OCI-LY7 (cell line): ENCODE data around the gene OASL. TPM values are rescaled to one million over a fixed set of nuclear protein-coding genes. Genes with fewer than 3 reads are reported as not detected.

Source experiments
- BruUV-seq: library from RNA; stranded (reverse); fragments of 400-500 nt; replicated peaks from 2 replicates; lab custom pipeline; 2021; lab: Mats Ljungman, UMichigan
- CTCF ChIA-PET: fragments of 300-600 bp; sonication (Branson Sonifier 250); formaldehyde crosslinking; loops from one replicate; lab custom pipeline; 2022; ENCODE audit warnings: antibody characterized with exemption; ENCODE audit not compliant: unreplicated experiment; lab: Charles Lee
- POLR2A ChIA-PET: fragments of 300-600 bp; sonication (Branson Sonifier 250); formaldehyde crosslinking; loops from one replicate; lab custom pipeline; 2022; ENCODE audit warnings: antibody characterized with exemption; lab: Charles Lee
- DNase-seq: peaks from one replicate; pipeline ENCODE4 v3.0.0-alpha.2; 2015; ENCODE audit warnings: low spot score
- H2AFZ ChIP-seq: fragments of 200-600 bp; sonication (generic), shearing (Covaris generic); 2 replicates; pipeline ENCODE4 v1.6.1; 2014; ENCODE audit warnings: mild to moderate bottlenecking, antibody characterized with exemption, low read length, moderate library complexity
- H3K27ac ChIP-seq: fragments of 200-600 bp; sonication (generic); 2 replicates; pipeline ENCODE4 v1.5.1; 2014; ENCODE audit warnings: mixed run types, low read depth, mild to moderate bottlenecking, moderate library complexity, low read length, inconsistent platforms; ENCODE audit not compliant: poor library complexity, severe bottlenecking
- H3K36me3 ChIP-seq: fragments of 200-600 bp; sonication (generic); 2 replicates; pipeline ENCODE4 v1.6.1; 2014; ENCODE audit warnings: mild to moderate bottlenecking, antibody characterized with exemption, low read length, moderate library complexity, mixed read lengths; ENCODE audit not compliant: insufficient read depth
- H3K4me1 ChIP-seq: fragments of 200-600 bp; sonication (generic); 2 replicates; pipeline ENCODE4 v1.5.1; 2014; ENCODE audit warnings: mild to moderate bottlenecking, low read length; ENCODE audit not compliant: insufficient read depth, poor library complexity, severe bottlenecking
- H3K4me2 ChIP-seq: fragments of 200-600 bp; sonication (generic); 2 replicates; pipeline ENCODE4 v1.6.1; 2014; ENCODE audit warnings: mild to moderate bottlenecking, low read length
- H3K4me3 ChIP-seq: fragments of 200-600 bp; sonication (generic); 2 replicates; pipeline ENCODE4 v1.5.1; 2014; ENCODE audit warnings: mild to moderate bottlenecking, low read depth, low read length; ENCODE audit not compliant: poor library complexity, severe bottlenecking
- H3K79me2 ChIP-seq: fragments of 200-600 bp; sonication (generic); 2 replicates; pipeline ENCODE4 v1.6.1; 2016; ENCODE audit warnings: low read depth, mild to moderate bottlenecking, low read length, moderate library complexity, mixed read lengths; ENCODE audit not compliant: insufficient read depth
- H3K9me2 ChIP-seq: fragments of 200-600 bp; sonication (generic); 2 replicates; pipeline ENCODE4 v1.6.1; 2016; ENCODE audit warnings: mild to moderate bottlenecking, low read length, mixed read lengths; ENCODE audit not compliant: insufficient read depth
- H3K9me3 ChIP-seq: fragments of 200-600 bp; sonication (generic); 2 replicates; pipeline ENCODE4 v1.6.1; 2014; ENCODE audit warnings: mild to moderate bottlenecking, mixed run types, low read length, mixed read lengths
- H4K20me1 ChIP-seq: fragments of 200-600 bp; sonication (generic); 2 replicates; pipeline ENCODE4 v1.6.1; 2014; ENCODE audit warnings: mild to moderate bottlenecking, antibody characterized with exemption, low read length, moderate library complexity, mixed read lengths; ENCODE audit not compliant: insufficient read depth
- CTCF ChIP-seq: fragments of 200-600 bp; sonication (generic); conservative IDR thresholded peaks from 2 replicates; pipeline ENCODE4 v1.5.1; 2014; ENCODE audit warnings: mild to moderate bottlenecking, antibody characterized with exemption, low read length, moderate library complexity, mixed read lengths
- EZH2phosphoT487 ChIP-seq: fragments of 200-600 bp; sonication (generic); IDR thresholded peaks from 2 replicates; pipeline ENCODE4 v1.6.1; 2018; ENCODE audit warnings: low read depth, borderline replicate concordance, mild to moderate bottlenecking, mixed run types, antibody characterized with exemption, low read length, moderate library complexity, mixed read lengths
- intact Hi-C: fragments of 100-400 bp; cut with micrococcal nuclease; formaldehyde crosslinking; loops from one replicate; pipeline ENCODE4 v1.10.0; 2022; ENCODE audit not compliant: unreplicated experiment
- total RNA-seq, 2 experiments: library from RNA; depleted of rRNA in 1 of 2; stranded (reverse); fragments of >200 nt in 1 of 2; shearing (Covaris generic) in 1 of 2; gene quantifications; 2 replicates each; pipeline ENCODE4 v1.2.3, GENCODE V29; 2014 to 2022

OASL gene
- total RNA-seq, 2 experiments from 2014 or later: 0.09 to 0.25 TPM

- Histone ChIP-seq H3K9me3 (no peaks in the 10 kb centered on the region), H3K4me1 (peaks cover 6% of the 10 kb centered on the region), H3K4me3 (no peak overlapping the region), H3K79me2 (no peaks in the 10 kb centered on the region), H4K20me1 (no peaks in the 10 kb centered on the region), H3K36me3 (no peaks in the 10 kb centered on the region), H2AFZ (0 out of 2 replicates have a peak overlapping the region, but pooled peaks have one; percentile 34), H3K27ac (no peak overlapping the region), H3K9me2 (no peaks in the 10 kb centered on the region), H3K4me2 (no peak overlapping the region)
- intact Hi-C loops: no loop called here
- no TSS peak for BruUV-seq
- DNase-seq: no peak
- CTCF ChIA-PET: no interaction called here
- POLR2A ChIA-PET: interaction anchor here (0.6 kb wide), 1 partner anchor 16 kb away, joined by 3 read pairs; no protein-coding TSS in a partner anchor
- TF ChIP-seq CTCF (no peak), EZH2phosphoT487 (no peak)
Observed at GRCh38 chr12:121033625-121034349, 5.3 kb downstream of the OASL start.

DNA sequence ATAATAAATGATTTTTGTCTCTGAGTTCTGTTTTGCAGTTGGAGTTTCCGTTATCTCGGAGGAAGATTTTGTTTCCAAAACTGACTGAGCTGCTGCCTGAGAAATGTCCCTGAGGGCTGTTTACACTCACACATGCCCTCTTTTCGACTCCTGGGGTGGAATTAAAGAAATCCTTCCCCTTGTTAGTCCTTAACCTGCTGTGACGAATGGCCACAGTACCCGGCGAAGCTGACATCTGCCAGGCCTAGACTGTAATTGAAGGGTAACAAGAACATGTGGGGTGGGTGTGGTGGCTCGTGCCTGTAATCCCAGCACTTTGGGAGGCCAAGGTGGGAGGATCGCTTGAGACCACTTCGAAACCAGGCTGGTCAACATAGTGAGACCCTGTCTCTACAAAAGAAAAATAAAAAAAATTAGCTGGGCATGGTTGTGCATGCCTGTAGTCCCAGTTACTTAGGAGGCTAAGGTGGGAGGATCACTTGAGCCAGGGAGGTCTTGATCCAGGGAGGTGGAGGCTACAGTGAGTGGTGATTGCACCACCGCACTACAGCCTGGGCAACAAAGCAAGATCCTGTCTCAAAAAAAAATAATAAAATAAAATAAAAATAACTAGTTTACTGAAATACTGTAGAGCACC is 8.4 kb downstream of the OASL start:
- Histone ChIP-seq H3K9me3 (no peaks in the 10 kb centered on the region), H3K36me3 (no peaks in the 10 kb centered on the region), H4K20me1 (no peaks in the 10 kb centered on the region), H3K9me2 (no peaks in the 10 kb centered on the region), H2AFZ (no peak overlapping the region), H3K79me2 (no peaks in the 10 kb centered on the region), H3K4me2 (no peak overlapping the region), H3K27ac (no peak overlapping the region), H3K4me1 (no peaks in the 10 kb centered on the region), H3K4me3 (no peak overlapping the region)
- ChIA-PET CTCF (no interaction called here), POLR2A (no interaction called here)
- intact Hi-C loops: no loop called here
- TF ChIP-seq EZH2phosphoT487 (no peak), CTCF (no peak)
- no peak for DNase-seq
- BruUV-seq: no TSS peak
